AG09309 (cell line): ENCODE results near the gene GPR17.

Source experiments
- DNase-seq: peaks from one replicate; pipeline ENCODE4 v3.0.0-alpha.2; 2010; ENCODE audit warnings: low read depth
- H3K4me3 ChIP-seq: 2 replicates; pipeline ENCODE4 v1.5.1; 2011; ENCODE audit warnings: mild to moderate bottlenecking, low read depth, low read length, moderate library complexity; ENCODE audit not compliant: control insufficient read depth
- CTCF ChIP-seq: IDR thresholded peaks from 2 replicates; pipeline ENCODE4 v1.5.1; 2011; ENCODE audit warnings: mild to moderate bottlenecking, low read depth, low read length, inconsistent platforms; ENCODE audit not compliant: insufficient read depth, control insufficient read depth; ENCODE audit errors: missing control alignments

GPR17 gene

GRCh38 chr2:127664065-127664894 lies 18.3 kb downstream of the GPR17 start:
- DNase-seq: no peak
- no peak overlapping the region; the same call in 1 of the 2 replicates for H3K4me3 ChIP-seq
- no peak for TF ChIP-seq CTCF

GRCh38 chr2:127664895-127665225 lies 18.9 kb downstream of the GPR17 start:
- H3K4me3 ChIP-seq: no peak overlapping the region
- no peak for DNase-seq
- no peak for TF ChIP-seq CTCF

GRCh38 chr2:127665267-127665893 lies 19.4 kb downstream of the GPR17 start:
- TF ChIP-seq CTCF: no peak
- no peak for DNase-seq
- no peak overlapping the region for H3K4me3 ChIP-seq

GRCh38 chr2:127669056-127669455 lies 23.1 kb downstream of the GPR17 start:
- no peak overlapping the region for H3K4me3 ChIP-seq
- TF ChIP-seq CTCF: no peak
- DNase-seq: no peak

GRCh38 chr2:127670055-127670956 lies 24.4 kb downstream of the GPR17 start:
- no peak for DNase-seq
- TF ChIP-seq CTCF: no peak
- no peak overlapping the region for H3K4me3 ChIP-seq

- H3K4me3 ChIP-seq: no peak overlapping the region
- DNase-seq: no peak
- TF ChIP-seq CTCF: no peak
Measured at GRCh38 chr2:127670957-127671290, 25.0 kb downstream of the GPR17 start.
